Endothelial cell of umbilical vein (primary cell): ENCODE measurements around the gene ADGRG1.

ENCODE experiments used
- EZH2 ChIP-seq: IDR thresholded peaks from 2 replicates; pipeline ENCODE4 v1.6.1; 2012; ENCODE audit warnings: borderline replicate concordance, low read depth, mild to moderate bottlenecking, moderate library complexity, low read length, inconsistent platforms; ENCODE audit not compliant: severe bottlenecking
- FOS ChIP-seq: IDR thresholded peaks from 2 replicates; pipeline ENCODE4 v1.6.1; 2011; ENCODE audit warnings: mild to moderate bottlenecking, low read length, moderate library complexity, borderline replicate concordance; ENCODE audit not compliant: insufficient read depth
- GATA2 ChIP-seq: IDR thresholded peaks from 2 replicates; pipeline ENCODE4 v1.7.0; 2011; ENCODE audit warnings: low read depth, mild to moderate bottlenecking, moderate library complexity, mixed read lengths, low read length; ENCODE audit not compliant: insufficient read length, insufficient read depth
- JUN ChIP-seq: IDR thresholded peaks from 2 replicates; pipeline ENCODE4 v1.6.1; 2011; ENCODE audit warnings: borderline replicate concordance, low read depth; ENCODE audit not compliant: insufficient read length, insufficient read depth
- POLR2A ChIP-seq: IDR thresholded peaks from 2 replicates; pipeline ENCODE4 v1.6.1; 2012; ENCODE audit warnings: low read depth, mild to moderate bottlenecking, control low read depth, low read length
- POLR2AphosphoS5 ChIP-seq: IDR thresholded peaks from 2 replicates; pipeline ENCODE4 v1.6.1; 2012; ENCODE audit warnings: low read depth, mild to moderate bottlenecking, control low read depth, low read length, moderate library complexity; ENCODE audit not compliant: insufficient read depth
- TF ChIP-seq, protein P1 (sequence below), 2 donors: IDR thresholded peaks; 1 replicate in 1 of 2; 2 replicates in 1 of 2; pipeline ENCODE4 v1.5.1; 2011; ENCODE audit warnings: low read length in 2 of 2, mild to moderate bottlenecking in 2 of 2, moderate library complexity in 2 of 2, control low read depth in 1 of 2, inconsistent platforms in 1 of 2, low read depth in 1 of 2; ENCODE audit not compliant: insufficient read depth in 1 of 2; ENCODE audit errors: extremely low read depth in 1 of 2
- TF ChIP-seq, protein P2 (sequence below): IDR thresholded peaks from 2 replicates; pipeline ENCODE4 v1.6.1; 2011; ENCODE audit not compliant: insufficient read depth, insufficient read length

DNA sequence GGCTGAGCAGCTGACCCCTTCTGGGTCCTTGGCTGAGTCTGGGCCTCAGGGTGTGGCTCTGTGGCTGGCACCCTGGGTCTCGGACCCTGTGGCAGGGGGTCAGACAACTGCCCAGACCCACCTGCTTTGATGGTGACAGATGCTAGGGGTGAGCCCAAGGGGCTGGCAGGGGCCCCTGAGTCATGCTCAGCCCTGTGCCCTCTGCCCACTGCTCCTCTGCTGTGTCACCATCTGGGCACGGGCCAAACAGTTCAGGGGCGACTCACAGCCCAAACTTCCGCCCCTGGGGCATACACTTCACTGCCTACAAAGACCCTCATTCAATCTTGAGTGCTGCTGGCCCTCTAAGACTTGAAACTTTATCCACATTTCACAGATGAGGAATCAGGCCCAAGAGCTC, 5.7 kb downstream of the ADGRG1 start:
- TF ChIP-seq, protein P1, sequence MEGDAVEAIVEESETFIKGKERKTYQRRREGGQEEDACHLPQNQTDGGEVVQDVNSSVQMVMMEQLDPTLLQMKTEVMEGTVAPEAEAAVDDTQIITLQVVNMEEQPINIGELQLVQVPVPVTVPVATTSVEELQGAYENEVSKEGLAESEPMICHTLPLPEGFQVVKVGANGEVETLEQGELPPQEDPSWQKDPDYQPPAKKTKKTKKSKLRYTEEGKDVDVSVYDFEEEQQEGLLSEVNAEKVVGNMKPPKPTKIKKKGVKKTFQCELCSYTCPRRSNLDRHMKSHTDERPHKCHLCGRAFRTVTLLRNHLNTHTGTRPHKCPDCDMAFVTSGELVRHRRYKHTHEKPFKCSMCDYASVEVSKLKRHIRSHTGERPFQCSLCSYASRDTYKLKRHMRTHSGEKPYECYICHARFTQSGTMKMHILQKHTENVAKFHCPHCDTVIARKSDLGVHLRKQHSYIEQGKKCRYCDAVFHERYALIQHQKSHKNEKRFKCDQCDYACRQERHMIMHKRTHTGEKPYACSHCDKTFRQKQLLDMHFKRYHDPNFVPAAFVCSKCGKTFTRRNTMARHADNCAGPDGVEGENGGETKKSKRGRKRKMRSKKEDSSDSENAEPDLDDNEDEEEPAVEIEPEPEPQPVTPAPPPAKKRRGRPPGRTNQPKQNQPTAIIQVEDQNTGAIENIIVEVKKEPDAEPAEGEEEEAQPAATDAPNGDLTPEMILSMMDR (IDR thresholded peaks at IDR 0.05; ENCODE audit: extremely low read depth in 1 of 2, insufficient read depth in 1 of 2, low read depth in 1 of 2, low read length in 2 of 2), result no peak
- TF ChIP-seq EZH2, result no peak
- no peak for TF ChIP-seq POLR2A
- TF ChIP-seq, protein P2, sequence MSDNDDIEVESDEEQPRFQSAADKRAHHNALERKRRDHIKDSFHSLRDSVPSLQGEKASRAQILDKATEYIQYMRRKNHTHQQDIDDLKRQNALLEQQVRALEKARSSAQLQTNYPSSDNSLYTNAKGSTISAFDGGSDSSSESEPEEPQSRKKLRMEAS, result no peak
- no peak for TF ChIP-seq GATA2
- peak; percentile 28 for TF ChIP-seq POLR2AphosphoS5
- TF ChIP-seq FOS, result peak; percentile 67
- TF ChIP-seq JUN, result no peak
